ENCODE data around the gene ESPL1.

DNA sequence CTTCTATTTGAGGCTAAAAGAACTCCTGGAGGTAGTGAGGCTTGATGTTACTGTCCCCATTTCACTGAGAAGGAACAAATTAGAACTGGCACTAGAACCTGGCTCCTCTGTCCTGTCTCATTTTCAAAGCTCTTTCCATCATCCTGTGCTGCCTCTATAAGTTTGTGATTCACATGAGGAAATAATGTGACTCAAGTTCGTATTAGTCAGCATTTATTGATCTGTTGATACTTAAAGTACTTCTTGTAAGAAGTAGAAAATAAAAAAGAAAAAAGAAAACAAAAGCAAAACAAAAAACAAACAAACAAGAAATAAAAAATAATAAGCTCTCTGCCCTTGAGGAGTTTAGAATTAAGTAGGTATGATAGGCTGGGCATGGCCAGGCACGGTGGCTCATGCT is 2.3 kb upstream of the ESPL1 start:
- TF ChIP-seq POLR2AphosphoS5 (IDR thresholded peaks at IDR 0.05; ENCODE audit: insufficient read depth, low read depth, low read length) (no peak), POLR2A (IDR thresholded peaks at IDR 0.05; ENCODE audit: low read depth, low read length) (no peak), EZH2 (IDR thresholded peaks at IDR 0.05; ENCODE audit: borderline replicate concordance, low read depth, low read length, severe bottlenecking) (no peak), MYC (IDR thresholded peaks at IDR 0.05; ENCODE audit: low read depth, low read length) (no peak)
- TF ChIP-seq, protein P1, sequence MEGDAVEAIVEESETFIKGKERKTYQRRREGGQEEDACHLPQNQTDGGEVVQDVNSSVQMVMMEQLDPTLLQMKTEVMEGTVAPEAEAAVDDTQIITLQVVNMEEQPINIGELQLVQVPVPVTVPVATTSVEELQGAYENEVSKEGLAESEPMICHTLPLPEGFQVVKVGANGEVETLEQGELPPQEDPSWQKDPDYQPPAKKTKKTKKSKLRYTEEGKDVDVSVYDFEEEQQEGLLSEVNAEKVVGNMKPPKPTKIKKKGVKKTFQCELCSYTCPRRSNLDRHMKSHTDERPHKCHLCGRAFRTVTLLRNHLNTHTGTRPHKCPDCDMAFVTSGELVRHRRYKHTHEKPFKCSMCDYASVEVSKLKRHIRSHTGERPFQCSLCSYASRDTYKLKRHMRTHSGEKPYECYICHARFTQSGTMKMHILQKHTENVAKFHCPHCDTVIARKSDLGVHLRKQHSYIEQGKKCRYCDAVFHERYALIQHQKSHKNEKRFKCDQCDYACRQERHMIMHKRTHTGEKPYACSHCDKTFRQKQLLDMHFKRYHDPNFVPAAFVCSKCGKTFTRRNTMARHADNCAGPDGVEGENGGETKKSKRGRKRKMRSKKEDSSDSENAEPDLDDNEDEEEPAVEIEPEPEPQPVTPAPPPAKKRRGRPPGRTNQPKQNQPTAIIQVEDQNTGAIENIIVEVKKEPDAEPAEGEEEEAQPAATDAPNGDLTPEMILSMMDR (IDR thresholded peaks at IDR 0.05; ENCODE audit: extremely low read depth in 1 of 2, insufficient read depth in 1 of 2, low read depth in 1 of 2, low read length in 2 of 2), result no peak
